ENCODE results near the gene RFK. TPM values are rescaled to one million over a fixed set of nuclear protein-coding genes. Genes with fewer than 3 reads are reported as not detected.
"Not testable (repeated sequence)": the region's sequence is repeated elsewhere in the genome, so short reads cannot be mapped to it uniquely, and the experiment has no call there.

The RFK gene
- total RNA-seq, 1 donor from 2014 or later = 26.8 TPM

- H3K9ac ChIP-seq (ENCODE audit: low read length) = no peak overlapping the region
- Mint-ChIP-seq H3K36me3 (ENCODE audit: low read depth, unreplicated experiment) (no peaks in the 10 kb centered on the region), H3K4me1 (ENCODE audit: low read depth, unreplicated experiment) (peaks cover 9% of the 10 kb centered on the region), H3K27ac (ENCODE audit: unreplicated experiment) (no peak overlapping the region), H3K27me3 (ENCODE audit: low read depth, unreplicated experiment) (peaks cover 10% of the 10 kb centered on the region), H3K4me3 (ENCODE audit: unreplicated experiment) (no peak overlapping the region), H3K9me3 (ENCODE audit: unreplicated experiment) (no peaks in the 10 kb centered on the region)
- no peak overlapping the region for H3K4me2 ChIP-seq (ENCODE audit: low read length)
- no peak overlapping the region for H2AFZ ChIP-seq (ENCODE audit: low read depth, low read length)
- FAIRE-seq (no peak), DNase-seq (ENCODE audit: low read depth) (no peak)
- H3K9me3 ChIP-seq (ENCODE audit: insufficient read depth, low read depth, low read length) = no peaks in the 10 kb centered on the region
- H4K20me1 ChIP-seq (ENCODE audit: insufficient read depth, low read length) = no peaks in the 10 kb centered on the region
- no peaks in the 10 kb centered on the region for H3K79me2 ChIP-seq (ENCODE audit: insufficient read depth, low read length)
- no peak for TF ChIP-seq EZH2 (IDR thresholded peaks at IDR 0.05; ENCODE audit: insufficient read depth, low read length)
- TF ChIP-seq, protein P1, sequence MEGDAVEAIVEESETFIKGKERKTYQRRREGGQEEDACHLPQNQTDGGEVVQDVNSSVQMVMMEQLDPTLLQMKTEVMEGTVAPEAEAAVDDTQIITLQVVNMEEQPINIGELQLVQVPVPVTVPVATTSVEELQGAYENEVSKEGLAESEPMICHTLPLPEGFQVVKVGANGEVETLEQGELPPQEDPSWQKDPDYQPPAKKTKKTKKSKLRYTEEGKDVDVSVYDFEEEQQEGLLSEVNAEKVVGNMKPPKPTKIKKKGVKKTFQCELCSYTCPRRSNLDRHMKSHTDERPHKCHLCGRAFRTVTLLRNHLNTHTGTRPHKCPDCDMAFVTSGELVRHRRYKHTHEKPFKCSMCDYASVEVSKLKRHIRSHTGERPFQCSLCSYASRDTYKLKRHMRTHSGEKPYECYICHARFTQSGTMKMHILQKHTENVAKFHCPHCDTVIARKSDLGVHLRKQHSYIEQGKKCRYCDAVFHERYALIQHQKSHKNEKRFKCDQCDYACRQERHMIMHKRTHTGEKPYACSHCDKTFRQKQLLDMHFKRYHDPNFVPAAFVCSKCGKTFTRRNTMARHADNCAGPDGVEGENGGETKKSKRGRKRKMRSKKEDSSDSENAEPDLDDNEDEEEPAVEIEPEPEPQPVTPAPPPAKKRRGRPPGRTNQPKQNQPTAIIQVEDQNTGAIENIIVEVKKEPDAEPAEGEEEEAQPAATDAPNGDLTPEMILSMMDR (IDR thresholded peaks at IDR 0.05; ENCODE audit: insufficient read depth, low read depth, low read length) = no peak
- no peaks in the 10 kb centered on the region for H3K27me3 ChIP-seq (ENCODE audit: insufficient read depth, low read length)
- H3K36me3 ChIP-seq (ENCODE audit: insufficient read depth, low read length) = no peaks in the 10 kb centered on the region
- no peak overlapping the region for H3K27ac ChIP-seq (ENCODE audit: low read depth, low read length)
- peaks cover 9% of the 10 kb centered on the region for H3K4me1 ChIP-seq (ENCODE audit: insufficient read depth, low read length)
- no peak overlapping the region for H3K4me3 ChIP-seq (ENCODE audit: insufficient read depth, low read depth, low read length)
Measured at GRCh38 chr9:76366275-76366674, 28.0 kb downstream of the RFK start.

GRCh38 chr9:76365028-76365427, 29.2 kb downstream of the RFK start:
- Mint-ChIP-seq H3K4me1 (ENCODE audit: low read depth, unreplicated experiment) (peaks cover 9% of the 10 kb centered on the region), H3K36me3 (ENCODE audit: low read depth, unreplicated experiment) (no peaks in the 10 kb centered on the region), H3K27ac (ENCODE audit: unreplicated experiment) (no peak overlapping the region), H3K4me3 (ENCODE audit: unreplicated experiment) (no peak overlapping the region), H3K27me3 (ENCODE audit: low read depth, unreplicated experiment) (peaks cover 10% of the 10 kb centered on the region), H3K9me3 (ENCODE audit: unreplicated experiment) (no peaks in the 10 kb centered on the region)
- TF ChIP-seq, protein P1 (IDR thresholded peaks at IDR 0.05; ENCODE audit: insufficient read depth, low read depth, low read length) = no peak
- no peak for TF ChIP-seq EZH2 (IDR thresholded peaks at IDR 0.05; ENCODE audit: insufficient read depth, low read length)
- no peak overlapping the region for H3K4me3 ChIP-seq (ENCODE audit: insufficient read depth, low read depth, low read length)
- H3K4me2 ChIP-seq (ENCODE audit: low read length) = no peak overlapping the region
- H3K9me3 ChIP-seq (ENCODE audit: insufficient read depth, low read depth, low read length) = no peaks in the 10 kb centered on the region
- H3K79me2 ChIP-seq (ENCODE audit: insufficient read depth, low read length) = no peaks in the 10 kb centered on the region
- H3K36me3 ChIP-seq (ENCODE audit: insufficient read depth, low read length) = no peaks in the 10 kb centered on the region
- H2AFZ ChIP-seq (ENCODE audit: low read depth, low read length) = no peak overlapping the region
- FAIRE-seq (peak; percentile 76), DNase-seq (ENCODE audit: low read depth) (peak; percentile 71)
- no peak overlapping the region for H3K9ac ChIP-seq (ENCODE audit: low read length)
- H3K4me1 ChIP-seq (ENCODE audit: insufficient read depth, low read length) = peaks cover 6% of the 10 kb centered on the region
- H3K27ac ChIP-seq (ENCODE audit: low read depth, low read length) = no peak overlapping the region
- no peaks in the 10 kb centered on the region for H4K20me1 ChIP-seq (ENCODE audit: insufficient read depth, low read length)
- H3K27me3 ChIP-seq (ENCODE audit: insufficient read depth, low read length) = peaks cover under 1% of the 10 kb centered on the region

DNA sequence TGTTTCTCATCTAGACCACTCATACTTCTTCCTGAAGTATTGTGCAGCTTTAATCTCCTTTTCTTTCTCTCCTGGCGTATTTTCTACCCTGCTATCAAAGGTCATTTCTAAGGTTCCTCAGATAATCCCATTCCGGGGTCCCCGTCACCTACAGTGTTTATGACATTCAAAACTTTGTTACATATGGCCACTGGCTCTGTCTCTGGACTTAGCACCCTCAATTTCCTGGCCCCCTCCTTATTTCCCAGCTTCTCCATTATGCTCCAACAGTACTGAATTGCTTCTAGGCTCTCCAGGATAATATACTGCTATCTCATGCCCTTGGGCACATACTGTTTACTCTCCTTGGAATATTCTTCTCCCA, 31.2 kb downstream of the RFK start:
- no peaks in the 10 kb centered on the region for H3K79me2 ChIP-seq (ENCODE audit: insufficient read depth, low read length)
- peaks cover 8% of the 10 kb centered on the region for H3K27me3 ChIP-seq (ENCODE audit: insufficient read depth, low read length)
- H3K27ac ChIP-seq (ENCODE audit: low read depth, low read length) = no peak overlapping the region
- Mint-ChIP-seq H3K9me3 (ENCODE audit: unreplicated experiment) (peaks cover 5% of the 10 kb centered on the region), H3K36me3 (ENCODE audit: low read depth, unreplicated experiment) (no peaks in the 10 kb centered on the region), H3K4me3 (ENCODE audit: unreplicated experiment) (no peak overlapping the region), H3K27me3 (ENCODE audit: low read depth, unreplicated experiment) (peaks cover 28% of the 10 kb centered on the region), H3K27ac (ENCODE audit: unreplicated experiment) (no peak overlapping the region), H3K4me1 (ENCODE audit: low read depth, unreplicated experiment) (peaks cover 5% of the 10 kb centered on the region)
- H3K4me3 ChIP-seq (ENCODE audit: insufficient read depth, low read depth, low read length) = no peak overlapping the region
- no peaks in the 10 kb centered on the region for H3K9me3 ChIP-seq (ENCODE audit: insufficient read depth, low read depth, low read length)
- H4K20me1 ChIP-seq (ENCODE audit: insufficient read depth, low read length) = no peaks in the 10 kb centered on the region
- no peak overlapping the region for H3K4me2 ChIP-seq (ENCODE audit: low read length)
- no peaks in the 10 kb centered on the region for H3K36me3 ChIP-seq (ENCODE audit: insufficient read depth, low read length)
- TF ChIP-seq, protein P1 (IDR thresholded peaks at IDR 0.05; ENCODE audit: insufficient read depth, low read depth, low read length) = no peak
- TF ChIP-seq EZH2 (IDR thresholded peaks at IDR 0.05; ENCODE audit: insufficient read depth, low read length) = no peak
- FAIRE-seq (no peak), DNase-seq (ENCODE audit: low read depth) (no peak)
- H2AFZ ChIP-seq (ENCODE audit: low read depth, low read length) = no peak overlapping the region
- H3K4me1 ChIP-seq (ENCODE audit: insufficient read depth, low read length) = no peaks in the 10 kb centered on the region
- H3K9ac ChIP-seq (ENCODE audit: low read length) = no peak overlapping the region

- H3K36me3 ChIP-seq (ENCODE audit: insufficient read depth, low read length); H3K36me3 Mint-ChIP-seq (ENCODE audit: low read depth, unreplicated experiment); DNase-seq (ENCODE audit: low read depth); H3K4me1 ChIP-seq (ENCODE audit: insufficient read depth, low read length); H3K4me3 ChIP-seq (ENCODE audit: insufficient read depth, low read depth, low read length); H3K27ac Mint-ChIP-seq (ENCODE audit: unreplicated experiment); H3K4me3 Mint-ChIP-seq (ENCODE audit: unreplicated experiment); H4K20me1 ChIP-seq (ENCODE audit: insufficient read depth, low read length); H3K9me3 Mint-ChIP-seq (ENCODE audit: unreplicated experiment); H3K9me3 ChIP-seq (ENCODE audit: insufficient read depth, low read depth, low read length); H2AFZ ChIP-seq (ENCODE audit: low read depth, low read length); H3K27ac ChIP-seq (ENCODE audit: low read depth, low read length); H3K79me2 ChIP-seq (ENCODE audit: insufficient read depth, low read length); H3K9ac ChIP-seq (ENCODE audit: low read length); H3K4me2 ChIP-seq (ENCODE audit: low read length); H3K4me1 Mint-ChIP-seq (ENCODE audit: low read depth, unreplicated experiment); FAIRE-seq: not testable (repeated sequence)
- H3K27me3 ChIP-seq (ENCODE audit: insufficient read depth, low read length) = peaks cover 12% of the 10 kb centered on the region
- H3K27me3 Mint-ChIP-seq (ENCODE audit: low read depth, unreplicated experiment) = peaks cover 33% of the 10 kb centered on the region
Measured at GRCh38 chr9:76362332-76363031, 31.7 kb downstream of the RFK start.
